ENCODE measurements around the gene HACD2. TPM values are rescaled to one million over a fixed set of nuclear protein-coding genes. Genes with fewer than 3 reads are reported as not detected.

HACD2 gene
- total and polyA plus RNA-seq, 12 donors = 5.1 to 29.9 (median 20.2) TPM

DNA sequence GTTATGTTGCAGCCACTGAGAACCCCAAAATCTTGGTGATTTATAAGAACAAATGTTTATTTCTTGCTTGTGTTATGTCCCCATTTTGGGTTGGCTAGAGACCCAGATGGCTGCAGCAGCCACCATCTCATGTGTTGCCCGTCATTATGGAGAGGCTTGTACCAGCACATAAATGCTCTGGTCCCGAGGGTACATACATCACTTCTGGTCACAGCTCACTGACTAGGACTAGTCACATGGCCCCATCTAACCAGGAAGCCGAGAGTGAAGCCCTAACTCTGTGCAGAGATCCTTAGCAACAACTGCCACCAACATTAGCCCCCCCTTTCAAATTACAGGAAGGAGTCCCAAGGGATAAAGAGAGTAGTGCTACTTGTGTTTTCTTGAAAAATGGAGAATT, 25.5 kb upstream of the HACD2 start:
- Histone ChIP-seq H3K27me3 (no peaks in the 10 kb centered on the region), H3K4me3 (no peak overlapping the region), H3K9me3 (replicated peaks in 1 of 3) (no peaks in the 10 kb centered on the region), H3K4me1 (replicated peaks in 1 of 2) (no peaks in the 10 kb centered on the region), H3K36me3 (replicated peaks in 1 of 2) (peaks cover 0 to 10% of the 10 kb centered on the region in 2 donors), H3K27ac (no peak overlapping the region)
- intact Hi-C loops (cut with DNase I) = no loop called here
- WGBS, 4 donors = 78 to 96% (median 88%) methylated on average over 3 of the region's 3 CpGs
- TF ChIP-seq CTCF (IDR thresholded peaks at IDR 0.05) (no peak), POLR2A (IDR thresholded peaks at IDR 0.05) (no peak)
- no peak for DNase-seq

GRCh38 chr3:123609063-123609462, 24.2 kb upstream of the HACD2 start:
- H3K4me3 ChIP-seq = no peak overlapping the region
- 81 to 93% (median 88%) methylated on average over 5 of the region's 5 CpGs for WGBS, 4 donors
- DNase-seq = no peak
- H3K27ac ChIP-seq = no peak overlapping the region
- intact Hi-C loops (cut with DNase I) = no loop called here
- no peaks in the 10 kb centered on the region for H3K4me1 ChIP-seq (replicated peaks in 1 of 2)
- peaks cover 0 to 6% of the 10 kb centered on the region in 2 donors for H3K36me3 ChIP-seq (replicated peaks in 1 of 2)
- H3K9me3 ChIP-seq (replicated peaks in 1 of 3) = no peaks in the 10 kb centered on the region
- no peaks in the 10 kb centered on the region for H3K27me3 ChIP-seq
- TF ChIP-seq POLR2A (IDR thresholded peaks at IDR 0.05) (no peak), CTCF (IDR thresholded peaks at IDR 0.05) (no peak)

- H3K27me3 ChIP-seq = no peaks in the 10 kb centered on the region
- H3K4me1 ChIP-seq (replicated peaks in 1 of 2) = no peaks in the 10 kb centered on the region
- peaks cover 0 to 5% of the 10 kb centered on the region in 2 donors for H3K36me3 ChIP-seq (replicated peaks in 1 of 2)
- 94 to 99% (median 97%) methylated on average over 3 of the region's 3 CpGs for WGBS, 4 donors
- TF ChIP-seq POLR2A (IDR thresholded peaks at IDR 0.05) (no peak), CTCF (IDR thresholded peaks at IDR 0.05) (no peak)
- no peak overlapping the region for H3K4me3 ChIP-seq
- no peak for DNase-seq
- intact Hi-C loops (cut with DNase I) = no loop called here
- no peaks in the 10 kb centered on the region for H3K9me3 ChIP-seq (replicated peaks in 1 of 3)
- no peak overlapping the region for H3K27ac ChIP-seq
These were observed 23.5 kb upstream of the HACD2 start for GRCh38 chr3:123608263-123608937.

DNA sequence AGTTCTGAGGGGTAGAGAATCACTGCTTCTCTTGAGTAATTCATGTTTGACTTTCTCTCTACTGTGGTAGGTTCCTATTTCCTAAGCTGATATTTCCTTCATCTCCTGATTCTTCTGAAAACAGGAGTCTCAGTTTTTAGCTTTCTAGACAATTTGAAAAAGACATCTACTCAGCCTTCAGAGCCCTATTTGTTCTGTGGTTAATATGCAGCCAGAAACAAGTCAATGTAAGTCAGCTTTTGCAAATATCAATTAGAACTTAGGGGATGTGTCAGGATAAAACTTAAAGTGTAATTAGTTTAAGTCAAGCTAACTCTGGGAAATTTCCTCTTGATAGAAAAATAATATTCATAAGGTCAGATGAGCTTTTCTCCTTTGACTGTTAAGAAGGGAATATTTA, 21.7 kb upstream of the HACD2 start:
- H3K4me3 ChIP-seq = no peak overlapping the region
- no peak for DNase-seq
- H3K9me3 ChIP-seq (replicated peaks in 1 of 3) = no peaks in the 10 kb centered on the region
- no peak overlapping the region for H3K27ac ChIP-seq
- H3K4me1 ChIP-seq (replicated peaks in 1 of 2) = no peaks in the 10 kb centered on the region
- H3K27me3 ChIP-seq = no peaks in the 10 kb centered on the region
- intact Hi-C loops (cut with DNase I) = no loop called here
- H3K36me3 ChIP-seq (replicated peaks in 1 of 2) = no peaks in the 10 kb centered on the region
- no peak for TF ChIP-seq POLR2A (IDR thresholded peaks at IDR 0.05)
- TF ChIP-seq CTCF (IDR thresholded peaks at IDR 0.05) = no peak

Data from adrenal gland (tissue), 12 donors.